ACC112 (cell line): ENCODE data around the gene CDH4.

ENCODE experiments used
- H2AFZ ChIP-seq: fragments of 200-600 bp; sonication (generic); one replicate; pipeline ENCODE4 v1.6.0; 2017; ENCODE audit warnings: antibody characterized with exemption, low read length; ENCODE audit not compliant: unreplicated experiment
- H3K27ac ChIP-seq: fragments of 200-600 bp; sonication (generic); 2 replicates; pipeline ENCODE4 v1.5.1; 2014; ENCODE audit warnings: low read depth, mild to moderate bottlenecking, antibody characterized with exemption, low read length, moderate library complexity
- H3K27me3 ChIP-seq: fragments of 200-600 bp; sonication (generic); 2 replicates; pipeline ENCODE4 v1.6.1; 2014; ENCODE audit warnings: mild to moderate bottlenecking, antibody characterized with exemption, low read length, moderate library complexity, mixed read lengths; ENCODE audit not compliant: insufficient read depth
- H3K36me3 ChIP-seq: fragments of 200-600 bp; sonication (generic); 2 replicates; pipeline ENCODE4 v1.6.1; 2016; ENCODE audit warnings: mild to moderate bottlenecking, antibody characterized with exemption, low read length, moderate library complexity, mixed read lengths; ENCODE audit not compliant: insufficient read depth
- H3K4me1 ChIP-seq: fragments of 200-600 bp; sonication (generic); one replicate; pipeline ENCODE4 v1.6.1; 2016; ENCODE audit warnings: low read length, mixed read lengths; ENCODE audit not compliant: insufficient read depth, unreplicated experiment, control insufficient read depth
- H3K4me3 ChIP-seq: fragments of 200-600 bp; sonication (generic); 2 replicates; pipeline ENCODE4 v1.5.1; 2014; ENCODE audit warnings: mild to moderate bottlenecking, low read depth, low read length
- H3K79me2 ChIP-seq: fragments of 200-600 bp; sonication (generic); one replicate; pipeline ENCODE4 v1.6.0; 2016; ENCODE audit warnings: low read length; ENCODE audit not compliant: control insufficient read depth, unreplicated experiment, insufficient read depth

CDH4 gene

DNA sequence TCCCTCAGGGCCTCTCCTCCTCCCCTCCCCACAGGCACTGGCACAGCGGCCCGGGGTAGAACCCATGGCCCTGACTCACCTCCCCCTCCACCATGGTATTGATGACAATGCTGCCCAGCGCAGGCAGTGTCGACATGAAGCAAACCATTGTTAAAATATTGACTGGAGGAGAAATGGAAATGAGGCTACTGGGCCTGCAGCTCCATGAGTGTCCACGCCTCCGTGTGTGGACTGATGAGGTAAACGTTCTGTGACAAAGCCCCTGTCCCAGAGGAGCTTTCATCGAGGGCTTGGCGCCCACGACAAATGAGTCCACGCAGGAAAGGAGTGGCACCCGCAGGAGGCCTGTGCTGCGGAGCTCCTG is 410.9 kb downstream of the CDH4 start:
- Histone ChIP-seq H3K36me3 (no peaks in the 10 kb centered on the region), H3K79me2 (no peaks in the 10 kb centered on the region), H3K4me3 (no peak overlapping the region), H3K27ac (no peak overlapping the region), H2AFZ (no peak overlapping the region), H3K27me3 (no peaks in the 10 kb centered on the region), H3K4me1 (no peaks in the 10 kb centered on the region)

DNA sequence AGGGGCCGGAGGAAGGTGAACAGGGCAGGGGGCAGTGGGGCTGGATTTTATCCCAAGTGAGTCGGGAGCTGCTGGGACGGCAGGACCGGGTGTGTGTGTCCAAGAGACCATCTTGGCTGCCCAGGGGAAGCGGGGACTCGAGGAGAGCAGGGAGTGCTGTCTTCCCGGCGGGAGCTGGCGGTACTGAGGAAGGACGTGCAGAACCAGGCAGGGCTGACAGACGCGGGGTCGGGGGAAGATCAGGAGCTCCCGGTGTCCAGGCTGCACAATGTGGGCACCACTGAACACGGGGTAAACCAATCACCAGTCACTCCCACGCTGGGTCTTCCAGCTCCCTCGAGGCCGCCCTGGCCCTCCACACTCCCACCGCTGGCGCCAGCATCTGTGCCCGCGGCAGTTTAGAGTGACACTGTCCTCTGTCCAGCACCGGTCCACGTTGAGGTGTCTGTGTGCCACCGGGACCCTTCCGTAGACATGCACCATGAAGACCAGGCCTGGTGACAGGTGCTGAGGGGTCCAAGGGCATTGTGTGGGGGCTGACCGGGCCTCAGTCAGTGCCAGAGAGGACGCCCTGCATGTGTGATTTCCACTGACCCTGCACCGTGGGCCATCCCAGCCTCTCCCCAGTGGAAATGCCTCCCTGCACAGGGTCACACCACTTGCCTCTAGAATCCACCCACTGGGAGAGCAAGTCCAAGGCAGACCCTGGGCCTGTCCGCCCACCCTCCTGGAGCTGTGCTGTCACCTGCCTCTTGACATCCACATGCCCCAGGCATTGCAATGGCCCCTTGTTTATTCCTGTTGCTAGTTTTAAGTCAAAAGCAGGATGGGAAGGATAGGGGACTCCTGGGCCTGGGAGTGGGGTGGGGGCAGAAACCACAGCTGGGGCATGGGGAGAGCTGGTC is 411.7 kb downstream of the CDH4 start:
- H3K27me3 ChIP-seq = no peaks in the 10 kb centered on the region
- no peaks in the 10 kb centered on the region for H3K79me2 ChIP-seq
- H2AFZ ChIP-seq = no peak overlapping the region
- no peaks in the 10 kb centered on the region for H3K4me1 ChIP-seq
- no peak overlapping the region for H3K27ac ChIP-seq
- H3K4me3 ChIP-seq = no peak overlapping the region
- no peaks in the 10 kb centered on the region for H3K36me3 ChIP-seq

DNA sequence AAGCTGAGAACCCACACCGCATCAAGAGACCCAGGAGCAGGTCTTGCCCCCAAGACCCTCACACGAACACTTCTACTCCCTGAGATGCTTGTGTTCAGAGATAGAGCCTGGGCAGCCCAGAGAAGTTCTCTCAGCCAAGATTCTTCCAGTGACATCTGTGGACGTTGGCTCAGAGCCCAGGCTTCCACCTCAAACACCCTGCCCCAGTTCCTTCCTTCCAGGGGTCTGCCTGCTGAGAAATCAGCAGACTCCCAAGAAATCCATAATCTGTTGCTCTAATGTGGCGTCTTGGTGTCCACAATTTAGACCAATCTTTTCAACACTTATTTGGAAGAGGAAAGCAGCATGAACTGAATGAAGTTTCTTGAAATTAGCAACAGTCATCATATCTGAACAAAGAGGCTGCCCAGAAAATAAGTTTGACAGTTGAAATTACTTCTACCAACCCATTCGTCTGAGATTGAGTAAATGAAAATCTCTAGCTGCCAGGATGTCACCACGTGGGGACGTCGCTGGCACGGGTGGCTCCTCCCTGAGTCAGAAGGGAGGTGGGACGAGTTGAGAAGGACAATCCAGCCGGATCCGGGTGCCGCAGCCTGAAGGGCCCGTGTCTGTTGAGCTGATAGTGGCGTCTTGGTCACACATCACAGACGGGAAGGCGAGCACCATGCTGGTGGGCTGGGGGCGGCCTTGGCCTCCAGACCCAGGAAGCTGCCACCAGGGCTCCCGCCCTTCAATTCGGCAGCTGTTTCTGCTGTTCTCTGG is 412.7 kb downstream of the CDH4 start:
- Histone ChIP-seq H3K27ac (no peak overlapping the region), H3K27me3 (no peaks in the 10 kb centered on the region), H2AFZ (no peak overlapping the region), H3K4me3 (no peak overlapping the region), H3K4me1 (no peaks in the 10 kb centered on the region), H3K79me2 (no peaks in the 10 kb centered on the region), H3K36me3 (no peaks in the 10 kb centered on the region)

DNA sequence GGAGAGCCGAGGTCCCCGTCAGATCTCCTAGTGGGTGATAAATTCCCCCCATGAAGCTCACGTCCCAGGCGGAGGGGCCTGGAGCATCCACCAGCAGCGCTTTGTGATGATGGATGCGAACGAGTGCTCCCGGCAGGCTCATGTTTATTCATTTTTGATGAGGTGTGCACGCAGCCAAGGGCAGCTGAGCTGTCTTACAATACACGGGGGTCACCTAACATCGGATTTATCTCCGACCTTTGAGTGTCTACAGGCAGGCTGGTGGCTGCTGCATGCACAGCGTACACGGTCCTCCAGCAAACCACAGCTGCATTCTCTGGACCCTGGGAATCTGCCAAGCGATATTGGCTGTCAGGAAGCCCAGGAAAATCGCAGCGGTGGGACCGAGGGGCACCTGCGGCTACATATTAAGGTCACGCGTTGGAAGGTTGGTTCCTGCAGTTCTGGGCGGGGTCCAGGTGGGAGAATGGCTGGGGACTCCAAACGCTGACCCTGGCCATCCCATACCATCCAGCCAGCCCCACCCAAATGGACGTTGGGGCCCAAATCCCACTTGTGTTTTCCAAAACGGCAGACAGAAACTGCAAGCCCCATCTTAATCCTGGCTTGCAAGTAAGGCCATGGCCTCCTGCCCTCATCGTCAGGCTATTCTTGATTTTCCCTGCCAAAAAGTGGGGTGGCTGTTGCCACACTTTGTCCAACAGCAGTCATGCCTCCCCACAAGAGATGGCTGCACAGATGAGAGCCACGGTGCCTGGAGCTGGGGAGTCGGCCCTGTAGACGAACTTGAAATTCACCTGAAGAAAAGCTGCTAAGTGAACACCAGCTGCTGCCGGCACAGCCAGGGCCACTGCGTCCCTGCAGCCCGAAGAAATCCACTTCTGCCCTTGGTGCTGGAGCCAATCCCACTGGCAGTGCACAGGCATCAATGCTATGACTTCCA is 413.7 kb downstream of the CDH4 start:
- Histone ChIP-seq H3K4me1 (no peaks in the 10 kb centered on the region), H3K79me2 (no peaks in the 10 kb centered on the region), H3K27ac (no peak overlapping the region), H3K36me3 (no peaks in the 10 kb centered on the region), H3K4me3 (no peak overlapping the region), H2AFZ (no peak overlapping the region), H3K27me3 (no peaks in the 10 kb centered on the region)

DNA sequence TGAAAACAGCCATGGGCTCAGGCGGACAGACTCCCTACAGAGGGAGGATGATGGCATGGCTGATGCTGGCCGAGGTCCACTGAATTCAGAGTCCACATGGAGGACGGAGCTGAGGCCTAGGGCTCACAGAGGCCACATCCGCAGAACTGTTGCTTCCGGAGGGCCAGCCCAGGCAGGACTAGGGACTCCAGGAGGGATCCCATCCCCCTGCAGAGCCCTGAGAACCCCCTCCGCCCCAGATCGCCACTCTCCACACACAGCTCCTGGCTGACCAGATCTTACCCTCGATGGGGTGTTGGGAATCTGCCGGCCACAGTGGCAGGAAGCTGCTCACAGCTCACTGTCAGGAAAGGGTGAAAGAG is 414.4 kb downstream of the CDH4 start:
- Histone ChIP-seq H2AFZ (no peak overlapping the region), H3K27ac (no peak overlapping the region), H3K27me3 (no peaks in the 10 kb centered on the region), H3K4me1 (no peaks in the 10 kb centered on the region), H3K4me3 (no peak overlapping the region), H3K79me2 (no peaks in the 10 kb centered on the region), H3K36me3 (no peaks in the 10 kb centered on the region)

DNA sequence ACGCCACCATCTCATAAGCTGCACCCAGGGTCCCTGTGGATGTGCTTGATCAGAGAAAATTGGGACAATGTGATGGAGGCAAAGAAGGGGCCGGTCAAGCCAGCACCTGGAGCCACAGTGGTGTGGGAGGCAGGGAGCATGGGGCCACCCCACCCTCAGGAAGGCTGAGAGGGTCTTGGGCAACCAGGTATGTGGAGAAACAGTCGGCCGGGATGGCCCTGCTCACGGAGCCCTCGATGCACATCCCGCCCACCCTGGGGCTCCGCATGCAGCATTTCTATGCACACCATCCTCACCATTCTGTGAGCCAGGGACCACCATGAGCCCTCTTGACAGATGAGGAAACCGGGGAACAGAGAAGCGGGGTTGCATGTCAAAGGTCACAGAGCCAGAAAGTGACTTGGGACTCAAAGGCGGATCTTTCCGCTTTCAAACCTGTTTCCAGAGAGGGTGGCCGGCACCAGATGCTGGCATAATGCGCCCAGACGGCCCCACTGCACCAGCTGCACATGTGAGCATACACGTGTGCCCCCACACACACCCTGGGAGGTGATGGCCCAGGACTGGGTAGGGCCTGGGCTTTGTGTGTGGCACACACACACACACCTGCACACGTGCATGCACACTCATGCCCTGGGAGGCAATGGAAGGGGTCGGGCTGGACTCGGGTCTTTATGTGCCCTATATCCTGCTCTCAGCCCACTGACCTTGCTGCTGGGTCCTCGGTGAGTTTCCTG is 415.2 kb downstream of the CDH4 start:
- no peak overlapping the region for H3K4me3 ChIP-seq
- H3K4me1 ChIP-seq = no peaks in the 10 kb centered on the region
- H3K27ac ChIP-seq = no peak overlapping the region
- no peaks in the 10 kb centered on the region for H3K36me3 ChIP-seq
- no peaks in the 10 kb centered on the region for H3K79me2 ChIP-seq
- no peak overlapping the region for H2AFZ ChIP-seq
- no peaks in the 10 kb centered on the region for H3K27me3 ChIP-seq

DNA sequence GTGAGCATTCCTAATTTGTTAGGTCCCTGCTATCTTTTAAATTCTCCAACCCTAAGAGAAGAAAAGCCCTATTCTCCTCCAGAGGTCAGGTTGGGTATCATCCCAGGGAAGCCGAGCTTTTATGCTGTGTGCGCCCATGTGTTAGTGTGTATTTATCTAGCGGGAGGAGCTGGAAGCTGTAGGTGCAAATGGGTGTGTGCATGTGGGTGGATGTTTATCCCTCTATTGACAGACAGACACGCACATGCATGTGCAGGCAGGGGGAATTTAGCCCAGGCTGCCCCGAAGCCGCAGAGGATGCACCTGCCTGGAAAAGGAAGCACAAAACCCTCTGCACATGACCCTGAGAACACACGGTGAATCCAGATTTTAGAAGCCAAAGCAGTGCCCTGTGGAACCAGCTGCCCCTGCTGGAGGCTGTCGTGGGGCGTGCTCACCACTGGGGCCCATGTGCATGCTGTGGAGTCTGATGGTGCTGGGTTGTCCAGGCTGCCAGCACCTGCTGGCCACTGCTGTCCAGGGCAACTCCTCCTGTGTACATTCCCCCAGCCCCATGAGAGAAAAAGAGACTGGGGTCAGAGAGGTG is 416.1 kb downstream of the CDH4 start:
- no peak overlapping the region for H3K4me3 ChIP-seq
- H3K27me3 ChIP-seq = no peaks in the 10 kb centered on the region
- no peak overlapping the region for H2AFZ ChIP-seq
- no peak overlapping the region for H3K27ac ChIP-seq
- no peaks in the 10 kb centered on the region for H3K36me3 ChIP-seq
- H3K4me1 ChIP-seq = no peaks in the 10 kb centered on the region
- H3K79me2 ChIP-seq = no peaks in the 10 kb centered on the region

DNA sequence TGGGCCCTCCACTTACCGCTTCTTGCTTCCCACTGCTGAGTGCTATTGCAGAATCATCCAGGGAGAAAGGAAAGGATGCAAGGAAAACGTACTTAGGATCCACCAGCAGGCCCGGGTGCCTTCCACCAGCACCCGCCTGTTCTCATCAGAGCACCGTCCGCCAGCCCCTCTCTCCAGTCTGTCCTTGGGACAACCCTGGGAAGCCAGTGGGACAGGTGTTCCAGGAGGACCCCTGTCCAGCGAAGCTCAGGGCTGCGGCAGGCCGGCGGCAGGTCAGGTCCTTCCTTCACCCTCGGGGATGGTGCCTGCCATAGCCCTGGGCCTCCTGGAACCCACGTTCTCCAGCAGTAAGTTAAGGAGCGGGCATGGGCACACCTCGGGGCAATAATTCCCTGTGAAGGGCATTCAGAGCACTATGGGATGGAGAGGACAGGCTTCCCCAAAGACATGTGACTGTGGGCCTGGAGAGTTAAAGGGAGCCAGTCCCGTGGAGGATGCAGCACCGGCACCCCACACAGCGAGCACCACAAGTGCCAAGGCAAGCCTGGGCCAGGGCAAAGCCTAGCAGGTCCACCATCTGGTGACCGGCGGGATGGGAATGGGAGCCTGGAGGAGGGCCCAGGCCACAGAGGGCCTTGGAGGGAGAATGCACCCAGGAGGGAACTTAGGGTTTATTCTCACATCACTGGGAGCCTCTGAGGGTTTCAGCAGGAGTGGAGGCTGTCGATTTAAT is 416.9 kb downstream of the CDH4 start:
- no peaks in the 10 kb centered on the region for H3K4me1 ChIP-seq
- no peaks in the 10 kb centered on the region for H3K36me3 ChIP-seq
- no peak overlapping the region for H3K27ac ChIP-seq
- H3K27me3 ChIP-seq = no peaks in the 10 kb centered on the region
- H3K4me3 ChIP-seq = no peak overlapping the region
- H3K79me2 ChIP-seq = no peaks in the 10 kb centered on the region
- H2AFZ ChIP-seq = no peak overlapping the region

DNA sequence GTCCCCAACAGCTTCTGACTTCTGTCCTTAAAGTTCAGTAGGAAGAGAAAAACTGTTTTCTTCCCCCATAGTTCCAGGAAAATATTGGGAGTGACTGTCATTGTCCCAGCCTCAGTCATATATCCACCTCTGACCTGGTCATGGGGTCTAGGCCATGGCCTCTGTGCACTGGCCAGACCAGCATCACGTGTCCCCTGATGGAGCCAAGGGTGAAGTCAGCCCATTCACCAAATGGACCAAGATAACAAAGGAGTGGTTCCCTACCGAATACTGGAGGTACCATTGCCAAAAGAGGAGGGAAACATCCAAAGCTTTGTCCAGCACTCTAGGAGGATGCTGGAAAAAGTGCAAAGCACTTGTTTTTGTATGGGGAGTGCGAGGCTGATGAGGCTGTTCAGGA is 418.2 kb downstream of the CDH4 start:
- Histone ChIP-seq H3K79me2 (no peaks in the 10 kb centered on the region), H3K27ac (no peak overlapping the region), H3K36me3 (no peaks in the 10 kb centered on the region), H2AFZ (no peak overlapping the region), H3K27me3 (no peaks in the 10 kb centered on the region), H3K4me1 (no peaks in the 10 kb centered on the region), H3K4me3 (no peak overlapping the region)
